ENCODE measurements around the gene RNF144B. TPM values are rescaled to one million over a fixed set of nuclear protein-coding genes. Genes with fewer than 3 reads are reported as not detected.

Gene RNF144B
- total RNA-seq, 4 donors from 2014 or later, result 67.3 to 143 (median 114) TPM

- TF ChIP-seq, protein P1, sequence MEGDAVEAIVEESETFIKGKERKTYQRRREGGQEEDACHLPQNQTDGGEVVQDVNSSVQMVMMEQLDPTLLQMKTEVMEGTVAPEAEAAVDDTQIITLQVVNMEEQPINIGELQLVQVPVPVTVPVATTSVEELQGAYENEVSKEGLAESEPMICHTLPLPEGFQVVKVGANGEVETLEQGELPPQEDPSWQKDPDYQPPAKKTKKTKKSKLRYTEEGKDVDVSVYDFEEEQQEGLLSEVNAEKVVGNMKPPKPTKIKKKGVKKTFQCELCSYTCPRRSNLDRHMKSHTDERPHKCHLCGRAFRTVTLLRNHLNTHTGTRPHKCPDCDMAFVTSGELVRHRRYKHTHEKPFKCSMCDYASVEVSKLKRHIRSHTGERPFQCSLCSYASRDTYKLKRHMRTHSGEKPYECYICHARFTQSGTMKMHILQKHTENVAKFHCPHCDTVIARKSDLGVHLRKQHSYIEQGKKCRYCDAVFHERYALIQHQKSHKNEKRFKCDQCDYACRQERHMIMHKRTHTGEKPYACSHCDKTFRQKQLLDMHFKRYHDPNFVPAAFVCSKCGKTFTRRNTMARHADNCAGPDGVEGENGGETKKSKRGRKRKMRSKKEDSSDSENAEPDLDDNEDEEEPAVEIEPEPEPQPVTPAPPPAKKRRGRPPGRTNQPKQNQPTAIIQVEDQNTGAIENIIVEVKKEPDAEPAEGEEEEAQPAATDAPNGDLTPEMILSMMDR (IDR thresholded peaks at IDR 0.05), result no peak
- no peak for TF ChIP-seq POLR2A (IDR thresholded peaks at IDR 0.05)
- 49 to 57% methylated on average over 2 of the region's 2 CpGs for WGBS, 2 donors
- Histone ChIP-seq H3K9me3 (no peaks in the 10 kb centered on the region), H3K27ac (peak overlapping the region; percentile 83 to 96 (median 95)), H3K4me1 (peaks cover 61 to 68% of the 10 kb centered on the region in 2 donors), H3K4me3 (replicated peaks in 1 of 3) (no peak overlapping the region), H3K27me3 (no peaks in the 10 kb centered on the region), H3K36me3 (no peaks in the 10 kb centered on the region)
- no peak for DNase-seq
- intact Hi-C loops (cut with DNase I), result loop anchor here (10.0 kb wide), 1 partner anchor 60 kb away; no protein-coding TSS in a partner anchor
These were observed 108.1 kb downstream of the RNF144B start for GRCh38 chr6:18495236-18495635.

GRCh38 chr6:18496462-18496861 is 109.3 kb downstream of the RNF144B start:
- no peak overlapping the region for H3K4me3 ChIP-seq (replicated peaks in 1 of 3)
- peaks cover 59 to 60% of the 10 kb centered on the region in 2 donors for H3K4me1 ChIP-seq
- H3K27me3 ChIP-seq, result no peaks in the 10 kb centered on the region
- H3K9me3 ChIP-seq, result no peaks in the 10 kb centered on the region
- WGBS, 2 donors, result 93% methylated on average over 3 of the region's 3 CpGs
- no peak for TF ChIP-seq POLR2A (IDR thresholded peaks at IDR 0.05)
- TF ChIP-seq, protein P1 (IDR thresholded peaks at IDR 0.05), result no peak
- DNase-seq, result no peak
- peak overlapping the region; percentile 83 to 96 (median 84) for H3K27ac ChIP-seq
- no peaks in the 10 kb centered on the region for H3K36me3 ChIP-seq
- intact Hi-C loops (cut with DNase I), result loop anchor here (10.0 kb wide), 1 partner anchor 62 kb away; no protein-coding TSS in a partner anchor

DNA sequence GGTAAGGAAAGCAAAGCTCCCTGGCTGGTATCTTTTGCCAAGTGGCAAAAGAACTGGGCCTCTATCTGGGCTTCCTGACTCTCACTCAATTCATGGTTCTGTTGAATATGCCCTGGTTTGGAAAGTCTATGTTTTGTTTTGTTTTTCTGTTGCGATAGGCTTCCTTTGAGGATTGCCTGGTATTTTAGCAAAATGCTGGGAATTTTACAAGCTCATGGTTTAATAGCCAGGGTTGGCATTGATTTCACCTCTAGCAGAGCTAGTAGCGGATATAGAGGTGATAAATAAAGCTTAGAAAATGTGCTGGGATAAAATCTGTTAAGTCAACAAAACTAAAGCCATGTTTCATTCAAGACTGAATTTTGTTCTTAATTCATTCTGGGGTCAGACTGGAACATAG is 109.9 kb downstream of the RNF144B start:
- Histone ChIP-seq H3K36me3 (no peaks in the 10 kb centered on the region), H3K27me3 (no peaks in the 10 kb centered on the region), H3K9me3 (no peaks in the 10 kb centered on the region), H3K4me3 (replicated peaks in 1 of 3) (no peak overlapping the region), H3K27ac (peak overlapping the region; percentile 83 to 96 (median 84)), H3K4me1 (peaks cover 53 to 54% of the 10 kb centered on the region in 2 donors)
- TF ChIP-seq, protein P1 (IDR thresholded peaks at IDR 0.05), result no peak
- TF ChIP-seq POLR2A (IDR thresholded peaks at IDR 0.05), result no peak
- DNase-seq, result no peak
- 41 to 51% methylated on average over 2 of the region's 2 CpGs for WGBS, 2 donors
- intact Hi-C loops (cut with DNase I), result loop anchor here (10.0 kb wide), 1 partner anchor 62 kb away; no protein-coding TSS in a partner anchor

DNA sequence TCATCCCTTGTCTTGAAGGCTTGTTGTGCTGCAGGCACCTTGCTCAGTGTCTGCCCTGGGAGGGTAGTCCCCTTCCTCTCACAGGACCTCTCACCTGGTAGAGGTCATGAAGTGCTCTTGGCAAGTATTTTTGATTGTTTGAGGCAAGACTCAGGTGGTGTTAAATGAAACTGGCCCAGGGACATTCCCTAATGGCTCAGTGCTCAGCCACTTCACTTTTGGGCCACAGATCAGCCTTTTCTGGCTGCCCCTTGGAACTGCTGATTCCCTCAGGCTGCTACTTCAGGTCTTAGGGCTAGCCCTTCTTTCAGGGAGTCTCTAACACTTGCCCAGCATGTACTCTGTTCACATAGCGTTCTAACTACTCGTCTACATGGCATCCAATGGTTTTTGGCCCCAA is 111.3 kb downstream of the RNF144B start:
- intact Hi-C loops (cut with DNase I), result loop anchor here (10.0 kb wide), 1 partner anchor 64 kb away; no protein-coding TSS in a partner anchor

More for the DNA sequence above, 111.3 kb downstream of the RNF144B start:
- Histone ChIP-seq H3K27ac (peak overlapping the region; percentile 83 to 96 (median 84)), H3K9me3 (no peaks in the 10 kb centered on the region), H3K4me3 (replicated peaks in 1 of 3) (no peak overlapping the region), H3K4me1 (peaks cover 46 to 52% of the 10 kb centered on the region in 2 donors), H3K36me3 (no peaks in the 10 kb centered on the region), H3K27me3 (no peaks in the 10 kb centered on the region)
- TF ChIP-seq, protein P1 (IDR thresholded peaks at IDR 0.05), result no peak
- TF ChIP-seq POLR2A (IDR thresholded peaks at IDR 0.05), result no peak
- 48 to 68% methylated on average over 2 of the region's 2 CpGs for WGBS, 2 donors
- peak; percentile 55 to 59 for DNase-seq

Measured in thyroid gland (tissue), 4 donors.